GM21737 (cell line): Measurements from ENCODE around the gene MRPL23.

Source experiments
- ATAC-seq: cut with Tn5 transposase; IDR thresholded peaks from one replicate; pipeline ENCODE4 v1.9.1; 2021; ENCODE audit warnings: mild to moderate bottlenecking, moderate library complexity; ENCODE audit not compliant: unreplicated experiment

MRPL23 gene

GRCh38 chr11:1946812-1947484, at the start of gene MRPL23:
Gene MRPL23, plus strand, starts transcription at chr11:1947332. Its CDS starts 31 bp downstream, at chr11:1947363.
- peak; percentile 44 for ATAC-seq

DNA sequence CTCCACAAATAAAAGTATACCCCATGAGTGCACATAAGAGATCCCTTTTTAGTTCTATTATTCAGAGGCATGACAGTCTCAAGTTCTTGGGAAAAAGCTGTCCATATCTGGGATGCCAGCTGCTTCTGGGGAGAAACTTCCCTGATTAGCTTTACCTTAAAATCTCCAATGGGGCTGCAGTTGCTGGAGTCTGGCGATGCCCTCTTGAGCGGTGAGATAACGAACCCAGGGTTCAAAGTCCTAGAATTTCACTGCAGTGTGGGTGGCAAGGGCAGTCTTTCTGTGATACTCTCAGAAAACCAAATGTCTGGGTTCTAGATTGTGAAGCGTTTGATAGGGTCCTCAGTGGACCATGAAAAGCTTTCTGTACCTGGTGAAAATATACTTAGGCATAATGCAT, 48.0 kb upstream of the MRPL23 start:
- no peak for ATAC-seq

DNA sequence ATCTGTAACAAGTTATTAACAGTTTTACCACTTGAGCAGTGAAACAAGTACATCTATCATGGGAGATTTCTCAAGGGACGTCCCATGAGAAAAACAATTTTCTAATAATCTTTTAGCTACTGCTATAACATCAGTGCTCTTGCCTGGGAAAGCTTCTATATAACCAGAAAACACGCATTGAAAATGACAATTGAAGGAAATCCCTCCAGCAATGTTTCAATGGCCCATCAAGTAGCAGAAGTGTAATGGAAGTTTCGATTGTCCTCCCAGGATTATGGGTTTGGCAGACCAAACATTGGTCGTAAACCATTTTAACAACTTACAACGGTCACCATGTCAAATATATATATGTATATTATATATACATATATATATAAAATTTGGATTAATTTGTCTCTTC, 47.4 kb upstream of the MRPL23 start:
- no peak for ATAC-seq

DNA sequence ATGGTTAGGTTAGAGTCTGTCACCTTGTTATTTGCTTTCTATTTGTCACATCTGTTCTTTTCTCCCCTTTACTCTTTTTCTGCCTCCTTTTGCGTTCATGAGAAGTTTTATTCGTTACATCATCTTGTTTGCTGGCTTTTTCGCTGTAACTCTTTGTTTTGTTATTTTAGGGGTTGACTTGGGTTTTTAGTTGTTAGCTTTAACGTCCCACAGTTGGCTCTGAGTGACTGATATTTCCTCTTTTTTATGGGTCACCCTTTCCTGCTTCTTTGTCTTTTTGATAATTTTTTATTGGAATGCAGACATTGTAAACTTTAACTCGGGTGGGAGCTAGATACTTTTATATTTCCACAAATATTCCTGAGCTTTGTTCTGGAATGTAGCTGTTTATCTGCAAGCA, 41.0 kb upstream of the MRPL23 start:
- no peak for ATAC-seq

DNA sequence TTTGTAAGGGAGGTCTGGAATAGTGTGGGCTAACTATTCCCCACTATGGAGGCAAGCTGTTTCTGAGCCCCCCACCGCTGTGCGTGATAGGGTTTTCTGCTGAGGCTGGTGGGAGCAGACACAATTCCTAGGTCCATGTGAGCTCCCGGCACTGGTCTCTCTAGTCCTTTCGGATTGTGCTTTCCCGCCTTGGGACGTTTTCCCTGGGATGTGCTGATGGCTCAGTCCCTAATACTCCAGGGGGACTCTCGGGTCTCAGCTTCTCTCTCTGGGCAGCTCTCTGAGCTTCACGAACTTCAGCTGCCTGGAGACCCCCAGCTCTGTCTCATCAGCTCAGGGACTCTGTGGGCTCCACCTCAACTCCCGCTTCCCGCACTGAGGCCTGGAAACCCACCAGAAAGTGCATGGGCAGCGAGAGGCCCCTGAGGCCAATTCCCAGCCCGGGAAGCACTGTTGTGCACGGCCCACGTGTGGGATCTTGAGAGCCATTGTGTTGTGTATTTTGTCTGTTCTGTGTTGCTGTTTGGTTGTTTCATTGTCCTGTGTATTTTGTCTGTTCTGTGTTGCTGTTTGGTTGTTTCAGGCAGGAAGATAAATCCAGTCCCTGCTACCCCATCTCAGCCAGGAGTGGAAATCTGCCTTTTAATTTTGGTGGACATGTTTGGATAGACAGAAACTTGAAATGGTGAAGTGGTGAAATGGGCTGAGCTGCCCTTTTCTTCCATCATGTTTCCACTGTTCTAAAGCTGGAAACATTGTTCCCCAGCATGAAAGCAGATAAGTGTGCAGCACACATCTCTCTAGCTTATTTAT, 40.3 kb upstream of the MRPL23 start:
- ATAC-seq: no peak

DNA sequence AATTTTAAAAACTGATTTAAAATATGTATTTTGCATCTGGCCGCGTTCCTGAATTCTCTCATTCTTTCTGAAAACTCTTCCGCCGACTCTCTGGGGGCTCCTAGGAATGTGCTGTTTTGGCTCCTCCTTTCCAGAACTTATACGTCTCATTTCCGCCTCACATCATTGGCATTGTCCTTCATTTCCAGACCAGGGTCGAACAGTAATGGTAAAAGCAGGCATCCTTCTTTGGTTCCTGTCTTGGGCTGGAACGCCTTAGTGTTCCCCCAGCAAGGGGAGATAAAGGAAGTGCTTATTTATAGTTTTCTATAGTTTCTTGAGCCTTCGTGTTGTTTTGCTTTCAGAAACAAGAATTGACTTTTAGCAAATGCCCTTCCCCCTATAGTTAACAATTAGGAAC, 38.5 kb upstream of the MRPL23 start:
- no peak for ATAC-seq

DNA sequence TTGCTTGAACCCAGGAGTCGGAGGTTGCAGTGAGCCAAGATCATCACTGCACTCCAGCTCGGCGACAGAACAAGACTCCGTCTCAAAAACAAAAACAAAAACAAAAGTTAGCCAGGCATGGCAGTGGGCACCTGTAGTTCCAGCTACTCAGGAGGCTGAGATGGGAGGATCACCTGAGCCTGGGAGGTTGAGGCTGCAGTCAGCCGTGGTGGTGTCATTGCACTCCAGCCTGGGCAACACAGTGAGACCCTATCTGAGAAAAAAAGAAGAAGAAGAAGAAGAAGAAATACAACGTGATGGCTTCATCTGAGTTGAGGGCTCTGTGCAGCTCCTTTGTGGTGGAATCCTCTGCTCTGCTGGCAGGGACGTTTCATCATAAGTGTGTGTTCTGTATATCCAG, 37.6 kb upstream of the MRPL23 start:
- no peak for ATAC-seq

DNA sequence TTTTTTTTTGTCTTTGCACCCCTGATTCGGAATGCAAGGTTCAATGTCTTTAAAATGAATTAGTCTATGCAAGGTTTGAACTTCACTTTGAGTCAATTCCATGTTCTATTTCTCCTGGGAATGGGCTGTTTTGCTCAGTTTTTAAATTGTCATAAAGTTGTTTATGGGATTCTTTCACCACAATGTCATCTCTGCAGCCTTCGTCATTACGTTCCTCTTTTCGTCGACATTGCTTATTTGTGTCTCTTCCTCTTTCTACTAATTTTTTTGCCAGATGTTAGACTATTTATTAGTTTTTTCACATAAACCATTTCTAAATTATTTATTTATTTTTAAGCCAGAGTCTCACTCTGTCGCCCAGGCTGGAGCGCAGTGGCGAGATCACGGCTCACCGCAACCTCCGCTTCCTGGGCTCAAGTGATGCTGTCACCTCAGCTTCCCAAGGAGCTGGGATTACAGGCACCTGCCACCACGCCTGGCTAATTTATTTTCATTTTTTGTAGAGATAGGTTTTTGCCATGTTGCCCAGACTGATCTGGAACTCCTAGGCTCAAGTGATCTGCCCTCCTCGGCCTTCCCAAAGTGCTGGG, 34.7 kb upstream of the MRPL23 start:
- ATAC-seq: no peak

DNA sequence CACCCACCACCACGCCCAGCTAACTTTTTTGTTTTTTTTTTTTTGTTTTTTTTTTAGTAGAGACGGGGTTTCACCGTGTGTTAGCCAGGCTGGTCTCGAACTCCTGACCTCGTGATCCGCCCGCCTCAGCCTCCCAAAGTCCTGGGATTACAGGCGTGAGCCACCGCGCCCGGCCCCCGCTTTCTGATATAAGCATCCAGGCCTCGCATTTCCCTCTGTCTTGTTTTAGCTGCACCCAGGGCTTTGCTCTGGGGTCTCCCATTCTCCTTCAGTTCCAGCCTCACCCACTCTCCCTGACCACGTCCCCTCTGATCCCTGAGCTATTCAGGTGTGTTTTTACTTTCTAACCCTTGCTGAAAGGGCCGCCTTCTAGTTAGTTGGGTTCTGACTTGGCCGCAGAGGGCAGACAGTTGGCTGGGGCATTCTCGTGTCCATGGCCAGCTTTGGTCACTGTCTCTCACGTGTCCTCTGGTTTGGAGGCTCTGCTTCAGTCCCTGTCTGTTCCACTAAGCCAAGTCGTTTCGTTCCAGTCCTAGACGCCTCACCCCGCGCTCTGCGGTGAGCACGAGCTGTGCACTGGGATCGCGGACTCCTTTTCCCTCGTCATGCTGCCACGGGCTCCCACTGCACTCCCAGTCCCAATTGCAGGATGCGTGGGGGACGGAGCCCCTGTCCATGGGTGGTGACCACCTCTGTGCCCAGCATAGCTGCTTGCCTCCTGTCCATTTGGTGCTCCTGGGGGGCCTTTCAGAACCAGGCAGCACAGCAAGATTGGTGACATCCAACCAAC, 33.7 kb upstream of the MRPL23 start:
- ATAC-seq: no peak

DNA sequence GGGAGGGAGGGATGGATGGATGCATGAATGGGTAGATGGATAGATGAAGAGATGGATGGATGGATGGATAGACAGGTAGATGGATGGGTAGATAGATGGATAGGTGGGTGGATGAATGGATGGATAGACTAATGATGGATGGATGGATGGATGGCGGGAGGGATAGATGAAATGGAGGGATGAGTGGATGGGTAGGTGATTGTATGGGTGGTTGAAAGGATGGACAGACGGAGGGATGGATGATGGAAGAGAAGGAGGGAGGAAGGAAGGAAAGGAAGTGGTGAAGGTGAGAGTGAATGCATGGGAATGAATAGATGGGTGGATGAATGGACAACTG, 31.4 kb upstream of the MRPL23 start:
- no peak for ATAC-seq

DNA sequence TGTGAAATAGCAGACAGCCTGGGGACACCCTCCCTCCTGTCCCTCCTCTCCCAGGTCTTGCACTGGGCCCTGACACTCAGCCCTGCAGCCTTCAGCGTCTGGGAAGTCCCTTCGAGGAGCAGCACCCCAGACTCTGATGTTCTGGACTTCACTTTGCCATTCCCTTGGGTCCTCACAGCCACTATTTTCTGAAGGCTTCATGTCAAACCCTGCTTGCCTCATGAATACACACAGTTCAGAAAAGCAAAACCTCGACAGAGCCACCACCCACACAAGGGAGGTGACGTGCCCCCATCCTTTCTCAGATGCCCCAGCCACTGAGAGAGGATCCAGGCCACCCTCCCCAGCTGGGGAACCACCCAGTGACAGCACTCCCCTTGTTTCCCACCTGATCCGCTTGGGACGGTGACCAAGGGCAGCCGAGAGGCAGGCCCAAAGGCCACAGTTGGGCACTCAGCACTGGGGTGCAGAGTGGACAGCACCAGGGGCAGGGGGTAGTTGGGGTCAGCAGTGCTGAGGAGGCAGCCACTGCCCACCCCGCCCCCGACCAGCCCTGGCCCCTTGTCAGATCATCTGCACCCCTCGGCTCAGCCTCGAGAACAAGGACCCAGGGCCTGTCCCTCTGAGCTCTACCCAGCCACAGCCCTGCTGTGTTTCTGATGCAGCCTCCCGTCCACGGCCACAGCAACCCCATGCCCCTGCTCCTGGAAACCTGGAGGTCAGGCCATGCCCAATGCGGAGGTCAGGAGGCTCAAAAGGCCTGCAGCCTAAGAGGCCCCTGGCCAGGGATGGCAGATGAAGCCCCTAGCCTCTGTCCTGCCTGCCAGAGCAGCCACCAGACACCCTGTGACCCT, 30.8 kb upstream of the MRPL23 start:
- no peak for ATAC-seq

GRCh38 chr11:1916986-1917522, 30.1 kb upstream of the MRPL23 start:
- ATAC-seq: no peak

DNA sequence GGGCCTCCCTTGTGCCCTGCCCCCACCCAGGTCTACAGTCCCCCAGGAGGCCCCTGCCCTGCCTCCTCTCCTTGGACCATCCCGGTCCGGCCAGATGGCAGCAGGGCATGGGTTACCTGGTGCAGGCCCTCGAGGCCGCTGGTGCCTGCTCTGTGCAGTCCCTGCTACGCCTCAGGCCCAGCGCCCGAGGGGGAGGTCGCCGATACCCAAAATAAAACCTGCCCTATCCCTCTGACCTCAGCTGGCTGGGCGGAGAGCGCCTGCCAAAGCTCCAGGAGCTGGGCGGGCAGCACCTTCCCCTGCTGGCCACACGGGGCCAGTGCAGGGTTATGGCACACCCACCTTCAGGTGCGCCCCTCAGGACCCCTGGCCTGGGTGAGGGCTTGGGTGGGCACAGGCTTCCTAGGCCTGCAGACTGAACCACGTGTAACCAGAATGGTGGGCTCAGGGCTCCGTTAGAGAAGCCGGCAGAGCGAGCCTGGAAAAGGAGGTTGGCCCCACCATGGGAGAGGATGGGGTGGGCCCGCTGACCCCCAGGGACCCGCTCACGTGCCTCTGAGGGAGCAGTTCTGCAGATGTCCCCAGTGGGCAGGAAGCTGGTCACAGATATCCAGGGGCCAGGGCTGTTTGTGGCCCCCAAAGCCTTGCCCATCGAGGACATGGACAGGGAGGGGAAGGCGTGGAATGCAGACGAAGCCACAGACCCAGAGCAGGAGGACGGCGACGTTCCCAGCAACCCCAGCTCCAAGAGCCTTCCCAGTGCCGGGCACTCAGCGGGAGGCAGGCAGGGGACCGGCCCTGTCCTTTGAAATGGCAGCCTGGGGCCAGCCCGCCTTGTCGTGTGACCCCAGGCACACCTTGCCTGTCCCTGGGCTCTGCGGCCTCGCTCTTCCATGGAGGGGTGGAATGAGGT, 29.4 kb upstream of the MRPL23 start:
- no peak for ATAC-seq

GRCh38 chr11:1918436-1919315, 28.5 kb upstream of the MRPL23 start:
- ATAC-seq: no peak

DNA sequence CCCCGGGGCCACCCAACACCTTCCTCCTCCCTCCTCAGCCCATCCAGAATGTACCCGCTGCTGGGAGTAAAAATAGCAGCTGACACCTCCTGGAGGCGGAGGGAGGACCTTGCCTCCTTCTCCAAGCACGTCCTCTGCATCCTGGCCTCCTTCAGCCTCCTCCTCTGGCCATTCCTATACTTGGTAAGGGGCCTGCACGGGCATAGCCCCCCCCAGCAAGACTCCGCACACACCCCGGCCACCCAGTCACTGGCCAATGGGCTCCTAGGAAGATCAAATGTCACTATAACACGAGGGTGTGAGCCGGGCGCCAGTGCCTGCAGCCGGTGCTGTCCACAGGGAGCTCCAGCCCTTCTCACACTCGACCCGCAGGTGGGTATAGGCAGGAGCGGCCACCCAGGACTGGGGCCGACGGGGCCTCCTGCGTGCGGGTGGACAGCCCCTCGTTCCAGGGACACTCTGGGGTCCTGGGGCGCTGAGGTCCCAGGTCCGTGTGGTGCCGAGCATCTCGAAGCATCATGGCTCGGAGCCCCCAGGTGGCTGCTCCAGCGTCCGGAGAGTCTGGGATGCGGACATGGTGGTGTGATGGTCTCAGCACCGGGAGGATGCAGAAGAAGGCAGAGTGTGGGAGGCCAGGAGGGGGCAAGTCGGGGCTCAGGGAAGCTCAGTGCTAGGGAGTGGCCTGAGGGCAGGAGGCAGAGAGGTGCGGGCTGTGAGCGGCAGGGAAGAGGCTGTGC, 27.6 kb upstream of the MRPL23 start, which contains the start of gene TNNT3:
Gene TNNT3, plus strand, starts transcription at position 313 of the 737 bp plus-strand sequence. CDS start 3,172 bp downstream, outside the sequence.
- ATAC-seq: no peak

DNA sequence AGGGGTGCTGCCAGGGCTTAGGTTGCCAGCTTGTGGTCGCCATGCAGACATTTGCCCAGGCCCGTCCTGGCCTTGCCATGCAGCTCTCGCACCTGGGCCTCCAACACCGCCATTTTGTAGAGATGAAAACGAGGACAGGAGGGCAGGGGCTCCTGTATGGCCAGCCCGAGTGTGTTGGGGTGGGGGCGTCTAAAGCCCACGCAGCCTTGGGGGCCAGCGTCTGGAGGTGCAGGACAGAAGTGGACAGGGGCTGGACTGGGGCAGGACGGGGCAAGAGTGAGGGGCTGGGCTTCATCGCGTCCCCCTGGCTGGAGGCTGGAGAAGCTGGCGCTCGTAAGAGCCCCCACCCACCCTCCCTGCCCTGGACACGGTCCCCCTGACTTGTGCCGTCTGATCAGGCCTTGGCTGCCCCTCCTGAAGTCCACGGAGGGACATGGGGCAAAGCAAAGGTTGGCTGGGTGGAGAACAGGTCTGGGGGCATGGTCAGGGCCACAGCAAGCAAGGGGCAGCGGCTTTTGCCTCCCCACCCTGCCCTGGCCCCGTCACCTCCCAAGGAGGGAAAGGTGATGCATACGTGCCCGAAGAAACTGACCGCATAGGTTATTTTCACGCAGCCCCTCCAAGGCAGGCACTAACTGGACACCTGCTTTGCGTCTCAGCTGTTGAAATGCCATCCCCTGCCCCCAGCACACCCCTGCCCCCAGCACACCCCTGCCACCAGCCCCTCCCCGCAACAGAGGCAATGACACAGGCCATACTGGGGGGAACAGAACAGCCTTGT, 26.8 kb upstream of the MRPL23 start:
- no peak for ATAC-seq
